ENCODE data around the gene ZNF385C.

ZNF385C gene

DNA sequence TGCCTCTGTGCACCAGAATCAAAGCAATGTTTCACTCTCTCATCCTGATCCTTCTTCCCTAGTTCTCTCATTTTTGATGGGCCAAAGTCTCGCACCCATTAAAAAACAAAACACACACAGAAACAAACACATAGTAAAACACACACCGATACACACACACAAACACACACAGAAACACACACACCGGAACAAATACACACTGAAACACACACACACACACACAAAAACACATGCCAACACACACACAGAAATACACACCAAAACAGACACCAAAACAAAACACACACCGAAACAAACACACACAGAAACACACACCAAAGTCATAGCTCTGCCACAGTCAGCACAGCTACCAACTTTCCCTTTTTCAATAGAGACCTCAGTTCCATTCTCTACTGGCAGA lies 33.0 kb upstream of the ZNF385C start:
- no peak overlapping the region for H3K4me3 ChIP-seq (ENCODE audit: control insufficient read depth, low read depth, low read length)
- no peak for DNase-seq (ENCODE audit: low read depth)
- TF ChIP-seq, protein P1, sequence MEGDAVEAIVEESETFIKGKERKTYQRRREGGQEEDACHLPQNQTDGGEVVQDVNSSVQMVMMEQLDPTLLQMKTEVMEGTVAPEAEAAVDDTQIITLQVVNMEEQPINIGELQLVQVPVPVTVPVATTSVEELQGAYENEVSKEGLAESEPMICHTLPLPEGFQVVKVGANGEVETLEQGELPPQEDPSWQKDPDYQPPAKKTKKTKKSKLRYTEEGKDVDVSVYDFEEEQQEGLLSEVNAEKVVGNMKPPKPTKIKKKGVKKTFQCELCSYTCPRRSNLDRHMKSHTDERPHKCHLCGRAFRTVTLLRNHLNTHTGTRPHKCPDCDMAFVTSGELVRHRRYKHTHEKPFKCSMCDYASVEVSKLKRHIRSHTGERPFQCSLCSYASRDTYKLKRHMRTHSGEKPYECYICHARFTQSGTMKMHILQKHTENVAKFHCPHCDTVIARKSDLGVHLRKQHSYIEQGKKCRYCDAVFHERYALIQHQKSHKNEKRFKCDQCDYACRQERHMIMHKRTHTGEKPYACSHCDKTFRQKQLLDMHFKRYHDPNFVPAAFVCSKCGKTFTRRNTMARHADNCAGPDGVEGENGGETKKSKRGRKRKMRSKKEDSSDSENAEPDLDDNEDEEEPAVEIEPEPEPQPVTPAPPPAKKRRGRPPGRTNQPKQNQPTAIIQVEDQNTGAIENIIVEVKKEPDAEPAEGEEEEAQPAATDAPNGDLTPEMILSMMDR (conservative IDR thresholded peaks at IDR 0.05; ENCODE audit: control insufficient read depth, insufficient read depth, low read depth, low read length) = no peak

GRCh38 chr17:42130310-42130936 lies 32.1 kb upstream of the ZNF385C start:
- no peak for DNase-seq (ENCODE audit: low read depth)
- no peak overlapping the region for H3K4me3 ChIP-seq (ENCODE audit: control insufficient read depth, low read depth, low read length)
- TF ChIP-seq, protein P1 (conservative IDR thresholded peaks at IDR 0.05; ENCODE audit: control insufficient read depth, insufficient read depth, low read depth, low read length) = no peak

- no peak for DNase-seq (ENCODE audit: low read depth)
- H3K4me3 ChIP-seq (ENCODE audit: control insufficient read depth, low read depth, low read length) = no peak overlapping the region
- TF ChIP-seq, protein P1 (conservative IDR thresholded peaks at IDR 0.05; ENCODE audit: control insufficient read depth, insufficient read depth, low read depth, low read length) = no peak
Measured at GRCh38 chr17:42129109-42129837, 31.0 kb upstream of the ZNF385C start.

- no peak for DNase-seq (ENCODE audit: low read depth)
- TF ChIP-seq, protein P1 (conservative IDR thresholded peaks at IDR 0.05; ENCODE audit: control insufficient read depth, insufficient read depth, low read depth, low read length) = no peak
- H3K4me3 ChIP-seq (ENCODE audit: control insufficient read depth, low read depth, low read length) = no peak overlapping the region
Measured at GRCh38 chr17:42127414-42127813, 29.1 kb upstream of the ZNF385C start.

GRCh38 chr17:42126836-42127235 lies 28.6 kb upstream of the ZNF385C start:
- DNase-seq (ENCODE audit: low read depth) = no peak
- no peak overlapping the region for H3K4me3 ChIP-seq (ENCODE audit: control insufficient read depth, low read depth, low read length)
- TF ChIP-seq, protein P1 (conservative IDR thresholded peaks at IDR 0.05; ENCODE audit: control insufficient read depth, insufficient read depth, low read depth, low read length) = no peak

DNA sequence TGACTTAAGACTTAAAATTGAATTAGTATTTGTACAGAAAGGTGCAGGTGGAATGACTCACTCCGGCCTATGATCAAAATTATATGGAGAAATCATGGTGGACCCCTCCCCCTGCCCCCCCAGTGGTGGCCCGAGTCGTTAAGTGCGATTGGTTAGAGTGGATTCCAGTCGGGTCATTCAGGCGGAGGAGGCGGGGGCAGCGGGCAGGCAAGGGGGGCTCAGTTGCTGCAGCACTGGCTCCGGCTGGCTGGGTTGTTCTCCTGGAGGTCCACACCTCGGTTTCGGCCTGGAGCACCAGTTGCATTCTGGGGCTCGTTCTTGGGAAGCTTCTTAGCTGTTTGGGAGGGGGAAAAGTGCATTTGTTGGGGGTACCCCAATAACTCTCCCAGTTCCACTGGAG lies 27.3 kb upstream of the ZNF385C start:
- H3K4me3 ChIP-seq (ENCODE audit: control insufficient read depth, low read depth, low read length) = no peak overlapping the region
- DNase-seq (ENCODE audit: low read depth) = no peak
- TF ChIP-seq, protein P1 (conservative IDR thresholded peaks at IDR 0.05; ENCODE audit: control insufficient read depth, insufficient read depth, low read depth, low read length) = no peak

All from fibroblast of mammary gland (primary cell).